Thyroid gland (tissue), 4 donors: ENCODE data around the gene LCN12.

Experiments
- POLR2A ChIP-seq, 2 donors: fragments of 450-650 bp; IDR thresholded peaks; one replicate each; pipeline ENCODE4 v1.6.1; 2017; ENCODE audit warnings: antibody characterized with exemption in 2 of 2, mild to moderate bottlenecking in 2 of 2, moderate library complexity in 1 of 2
- TF ChIP-seq, protein P1 (sequence below), 6 experiments: fragments of 200-600 bp in 3 of 6; fragments of 450-650 bp in 3 of 6; sonication (generic) in 3 of 6; IDR thresholded peaks; one replicate each; pipeline ENCODE4 v1.5.1; 2016 to 2019; ENCODE audit warnings: antibody characterized with exemption in 6 of 6, mild to moderate bottlenecking in 2 of 6, inconsistent platforms in 1 of 6, moderate library complexity in 1 of 6

DNA sequence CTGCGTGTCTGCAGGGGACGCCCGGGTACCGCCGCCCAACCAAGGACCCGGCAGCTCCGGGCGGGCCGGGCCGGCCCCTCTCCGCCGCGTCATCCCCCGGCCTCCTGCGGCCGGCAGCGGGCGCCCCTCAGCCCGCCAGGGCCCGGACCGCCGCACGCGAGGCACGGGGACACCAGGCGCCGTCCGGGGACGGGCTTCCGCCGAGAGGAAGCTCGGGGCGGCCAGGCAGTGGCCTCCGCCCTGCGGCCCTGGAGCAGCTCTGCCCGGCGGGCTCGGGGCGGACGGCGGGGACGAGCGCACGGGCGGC is 7.9 kb upstream of the LCN12 start:
- TF ChIP-seq, protein P1, sequence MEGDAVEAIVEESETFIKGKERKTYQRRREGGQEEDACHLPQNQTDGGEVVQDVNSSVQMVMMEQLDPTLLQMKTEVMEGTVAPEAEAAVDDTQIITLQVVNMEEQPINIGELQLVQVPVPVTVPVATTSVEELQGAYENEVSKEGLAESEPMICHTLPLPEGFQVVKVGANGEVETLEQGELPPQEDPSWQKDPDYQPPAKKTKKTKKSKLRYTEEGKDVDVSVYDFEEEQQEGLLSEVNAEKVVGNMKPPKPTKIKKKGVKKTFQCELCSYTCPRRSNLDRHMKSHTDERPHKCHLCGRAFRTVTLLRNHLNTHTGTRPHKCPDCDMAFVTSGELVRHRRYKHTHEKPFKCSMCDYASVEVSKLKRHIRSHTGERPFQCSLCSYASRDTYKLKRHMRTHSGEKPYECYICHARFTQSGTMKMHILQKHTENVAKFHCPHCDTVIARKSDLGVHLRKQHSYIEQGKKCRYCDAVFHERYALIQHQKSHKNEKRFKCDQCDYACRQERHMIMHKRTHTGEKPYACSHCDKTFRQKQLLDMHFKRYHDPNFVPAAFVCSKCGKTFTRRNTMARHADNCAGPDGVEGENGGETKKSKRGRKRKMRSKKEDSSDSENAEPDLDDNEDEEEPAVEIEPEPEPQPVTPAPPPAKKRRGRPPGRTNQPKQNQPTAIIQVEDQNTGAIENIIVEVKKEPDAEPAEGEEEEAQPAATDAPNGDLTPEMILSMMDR (IDR thresholded peaks at IDR 0.05), result no peak
- TF ChIP-seq POLR2A (IDR thresholded peaks at IDR 0.05), result no peak
